ENCODE results near the gene C9orf152. TPM values are rescaled to one million over a fixed set of nuclear protein-coding genes. Genes with fewer than 3 reads are reported as not detected.
"Not testable (repeated sequence)": the region's sequence is repeated elsewhere in the genome, so short reads cannot be mapped to it uniquely, and the experiment has no call there.

The C9orf152 gene
- total RNA-seq, 1 donor from 2014 or later: not detected

DNA sequence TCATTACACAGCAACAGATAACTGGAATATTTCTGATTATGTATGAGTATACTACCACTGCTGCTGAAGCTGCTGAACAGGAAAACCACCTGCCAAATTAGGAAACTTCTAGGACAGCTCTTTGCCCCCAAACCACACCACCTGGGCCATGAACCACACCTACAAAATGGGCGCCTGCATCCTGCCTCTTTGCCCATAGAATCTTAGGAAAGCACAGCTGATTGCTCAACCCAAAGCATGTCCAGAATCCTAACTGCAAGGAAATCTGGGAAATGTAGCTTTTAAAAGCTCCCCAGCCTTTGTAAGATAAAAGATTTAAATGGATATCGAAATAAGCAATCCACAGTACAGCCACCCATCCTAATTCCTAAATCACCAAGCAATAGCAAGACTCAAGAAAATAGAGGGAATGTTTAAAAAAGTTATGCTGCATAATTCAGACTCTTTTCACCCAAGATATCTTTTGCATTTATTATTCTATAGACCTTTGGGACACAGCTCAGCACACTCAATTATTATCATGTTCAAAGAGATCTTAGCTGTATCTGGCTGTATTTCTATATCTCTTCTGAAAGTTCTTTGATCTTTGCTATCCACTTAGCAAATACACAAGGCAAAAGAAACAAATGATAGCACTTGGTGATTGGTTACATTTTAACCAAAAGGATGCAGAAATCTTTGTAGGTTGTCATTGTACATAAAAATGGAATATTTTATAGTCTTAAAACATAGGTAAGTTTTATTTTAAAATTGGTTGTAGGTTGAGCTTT, 6.8 kb upstream of the C9orf152 start:
- peaks cover 2% of the 10 kb centered on the region for H3K4me1 Mint-ChIP-seq (ENCODE audit: low read depth)
- TF ChIP-seq CTCF (IDR thresholded peaks at IDR 0.05): no peak
- no peak overlapping the region for H3K4me3 Mint-ChIP-seq (ENCODE audit: unreplicated experiment)
- H3K27me3 Mint-ChIP-seq (ENCODE audit: low read depth): peaks cover 4% of the 10 kb centered on the region
- H3K27ac Mint-ChIP-seq (ENCODE audit: unreplicated experiment): no peak overlapping the region
- H3K9me3 Mint-ChIP-seq (ENCODE audit: low read depth): peaks cover 7% of the 10 kb centered on the region
- DNase-seq (ENCODE audit: low spot score): no peak
- no peaks in the 10 kb centered on the region for H3K36me3 Mint-ChIP-seq (ENCODE audit: low read depth)

- Mint-ChIP-seq H3K36me3 (ENCODE audit: low read depth) (no peaks in the 10 kb centered on the region), H3K9me3 (ENCODE audit: low read depth) (peaks cover 7% of the 10 kb centered on the region), H3K27me3 (ENCODE audit: low read depth) (peaks cover 5% of the 10 kb centered on the region), H3K4me1 (ENCODE audit: low read depth) (peaks cover 2% of the 10 kb centered on the region), H3K27ac (ENCODE audit: unreplicated experiment) (no peak overlapping the region), H3K4me3 (ENCODE audit: unreplicated experiment) (no peak overlapping the region)
- TF ChIP-seq CTCF (IDR thresholded peaks at IDR 0.05): no peak
- no peak for DNase-seq (ENCODE audit: low spot score)
Measured at GRCh38 chr9:110214090-110214489, 6.1 kb upstream of the C9orf152 start.

GRCh38 chr9:110213413-110214044, 5.6 kb upstream of the C9orf152 start:
- no peak overlapping the region for H3K4me3 Mint-ChIP-seq (ENCODE audit: unreplicated experiment)
- peaks cover 7% of the 10 kb centered on the region for H3K9me3 Mint-ChIP-seq (ENCODE audit: low read depth)
- no peak for DNase-seq (ENCODE audit: low spot score)
- no peak overlapping the region for H3K27ac Mint-ChIP-seq (ENCODE audit: unreplicated experiment)
- peaks cover 6% of the 10 kb centered on the region for H3K27me3 Mint-ChIP-seq (ENCODE audit: low read depth)
- peaks cover under 1% of the 10 kb centered on the region for H3K36me3 Mint-ChIP-seq (ENCODE audit: low read depth)
- H3K4me1 Mint-ChIP-seq (ENCODE audit: low read depth): peaks cover 2% of the 10 kb centered on the region
- no peak for TF ChIP-seq CTCF (IDR thresholded peaks at IDR 0.05)

DNA sequence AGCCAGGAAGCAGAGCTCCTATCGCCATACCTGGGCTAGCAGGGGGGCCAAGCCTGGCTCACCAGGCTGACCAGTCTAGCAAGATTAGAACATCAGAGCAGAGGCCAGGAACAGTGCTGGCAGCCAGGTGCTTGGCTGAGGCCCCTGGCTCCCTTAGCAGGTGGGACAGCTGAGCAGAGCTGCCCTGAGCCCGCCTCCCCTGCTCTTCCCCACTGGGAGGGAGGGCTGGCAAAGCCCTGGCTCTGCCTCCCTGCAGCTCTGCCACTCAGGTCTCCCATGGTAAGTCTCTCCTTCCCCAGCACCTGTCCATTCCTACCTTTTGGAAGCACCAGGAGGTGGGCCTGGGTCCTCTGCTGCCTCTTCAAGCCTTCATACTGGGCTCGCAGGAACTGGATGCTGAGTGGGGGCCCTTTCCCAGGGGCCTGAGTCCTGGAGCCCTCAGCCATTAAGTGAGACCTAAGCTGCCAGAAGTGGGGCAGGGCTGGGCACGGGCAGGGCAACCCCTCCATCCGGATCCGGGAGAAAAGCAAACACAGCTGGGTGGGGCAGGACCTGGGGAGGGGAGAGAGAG, 803 bp downstream of the C9orf152 start:
- no peak for DNase-seq (ENCODE audit: low spot score)
- Mint-ChIP-seq H3K27ac (ENCODE audit: unreplicated experiment) (no peak overlapping the region), H3K4me1 (ENCODE audit: low read depth) (no peaks in the 10 kb centered on the region), H3K9me3 (ENCODE audit: low read depth) (peaks cover 4% of the 10 kb centered on the region), H3K36me3 (ENCODE audit: low read depth) (peaks cover 3% of the 10 kb centered on the region), H3K27me3 (ENCODE audit: low read depth) (peaks cover 10% of the 10 kb centered on the region), H3K4me3 (ENCODE audit: unreplicated experiment) (no peak overlapping the region)
- TF ChIP-seq CTCF (IDR thresholded peaks at IDR 0.05): no peak

DNA sequence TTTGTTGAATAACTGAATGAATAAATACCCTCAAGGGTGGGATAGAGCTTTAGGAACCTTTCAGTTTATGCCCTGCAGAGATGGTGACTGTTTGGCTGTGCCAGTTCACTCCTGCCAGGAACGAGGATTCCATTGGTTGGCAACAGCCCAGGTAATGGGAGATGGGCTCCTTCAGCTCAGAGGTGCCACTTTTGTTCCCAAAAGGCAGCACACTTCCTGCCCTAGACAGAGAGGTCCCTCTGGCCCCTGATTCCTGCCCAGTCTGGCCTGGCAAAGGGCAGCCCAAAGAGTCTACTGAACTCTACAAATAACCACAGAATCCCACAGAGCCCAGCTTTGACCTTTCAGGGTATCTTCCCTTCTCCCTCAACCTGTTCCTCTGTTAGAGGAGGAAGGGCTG, 1.6 kb downstream of the C9orf152 start:
- no peak for TF ChIP-seq CTCF (IDR thresholded peaks at IDR 0.05)
- Mint-ChIP-seq H3K9me3 (ENCODE audit: low read depth) (peaks cover under 1% of the 10 kb centered on the region), H3K4me1 (ENCODE audit: low read depth) (no peaks in the 10 kb centered on the region), H3K4me3 (ENCODE audit: unreplicated experiment) (no peak overlapping the region), H3K27ac (ENCODE audit: unreplicated experiment) (no peak overlapping the region), H3K36me3 (ENCODE audit: low read depth) (peaks cover 3% of the 10 kb centered on the region), H3K27me3 (ENCODE audit: low read depth) (peaks cover 10% of the 10 kb centered on the region)
- no peak for DNase-seq (ENCODE audit: low spot score)

GRCh38 chr9:110205612-110206011, 2.3 kb downstream of the C9orf152 start:
- H3K4me3 Mint-ChIP-seq (ENCODE audit: unreplicated experiment); H3K27ac Mint-ChIP-seq (ENCODE audit: unreplicated experiment); H3K36me3 Mint-ChIP-seq (ENCODE audit: low read depth); H3K4me1 Mint-ChIP-seq (ENCODE audit: low read depth); DNase-seq (ENCODE audit: low spot score); H3K9me3 Mint-ChIP-seq (ENCODE audit: low read depth); H3K27me3 Mint-ChIP-seq (ENCODE audit: low read depth): not testable (repeated sequence)

Data from chondrocyte (in vitro differentiated cells).